ENCODE measurements around the gene STPG3. TPM values are rescaled to one million over a fixed set of nuclear protein-coding genes. Genes with fewer than 3 reads are reported as not detected.

The STPG3 gene
- total and polyA plus RNA-seq, 2 of the 13 experiments (the other 11 are each of a cell fraction or from before 2014, with no cell fraction given), result not detected

- TF ChIP-seq, protein P1, sequence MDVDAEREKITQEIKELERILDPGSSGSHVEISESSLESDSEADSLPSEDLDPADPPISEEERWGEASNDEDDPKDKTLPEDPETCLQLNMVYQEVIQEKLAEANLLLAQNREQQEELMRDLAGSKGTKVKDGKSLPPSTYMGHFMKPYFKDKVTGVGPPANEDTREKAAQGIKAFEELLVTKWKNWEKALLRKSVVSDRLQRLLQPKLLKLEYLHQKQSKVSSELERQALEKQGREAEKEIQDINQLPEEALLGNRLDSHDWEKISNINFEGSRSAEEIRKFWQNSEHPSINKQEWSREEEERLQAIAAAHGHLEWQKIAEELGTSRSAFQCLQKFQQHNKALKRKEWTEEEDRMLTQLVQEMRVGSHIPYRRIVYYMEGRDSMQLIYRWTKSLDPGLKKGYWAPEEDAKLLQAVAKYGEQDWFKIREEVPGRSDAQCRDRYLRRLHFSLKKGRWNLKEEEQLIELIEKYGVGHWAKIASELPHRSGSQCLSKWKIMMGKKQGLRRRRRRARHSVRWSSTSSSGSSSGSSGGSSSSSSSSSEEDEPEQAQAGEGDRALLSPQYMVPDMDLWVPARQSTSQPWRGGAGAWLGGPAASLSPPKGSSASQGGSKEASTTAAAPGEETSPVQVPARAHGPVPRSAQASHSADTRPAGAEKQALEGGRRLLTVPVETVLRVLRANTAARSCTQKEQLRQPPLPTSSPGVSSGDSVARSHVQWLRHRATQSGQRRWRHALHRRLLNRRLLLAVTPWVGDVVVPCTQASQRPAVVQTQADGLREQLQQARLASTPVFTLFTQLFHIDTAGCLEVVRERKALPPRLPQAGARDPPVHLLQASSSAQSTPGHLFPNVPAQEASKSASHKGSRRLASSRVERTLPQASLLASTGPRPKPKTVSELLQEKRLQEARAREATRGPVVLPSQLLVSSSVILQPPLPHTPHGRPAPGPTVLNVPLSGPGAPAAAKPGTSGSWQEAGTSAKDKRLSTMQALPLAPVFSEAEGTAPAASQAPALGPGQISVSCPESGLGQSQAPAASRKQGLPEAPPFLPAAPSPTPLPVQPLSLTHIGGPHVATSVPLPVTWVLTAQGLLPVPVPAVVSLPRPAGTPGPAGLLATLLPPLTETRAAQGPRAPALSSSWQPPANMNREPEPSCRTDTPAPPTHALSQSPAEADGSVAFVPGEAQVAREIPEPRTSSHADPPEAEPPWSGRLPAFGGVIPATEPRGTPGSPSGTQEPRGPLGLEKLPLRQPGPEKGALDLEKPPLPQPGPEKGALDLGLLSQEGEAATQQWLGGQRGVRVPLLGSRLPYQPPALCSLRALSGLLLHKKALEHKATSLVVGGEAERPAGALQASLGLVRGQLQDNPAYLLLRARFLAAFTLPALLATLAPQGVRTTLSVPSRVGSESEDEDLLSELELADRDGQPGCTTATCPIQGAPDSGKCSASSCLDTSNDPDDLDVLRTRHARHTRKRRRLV (CRISPR knock-in tag; IDR thresholded peaks at IDR 0.05), result no peak
- TF ChIP-seq MYC (CRISPR knock-in tag; IDR thresholded peaks at IDR 0.05; ENCODE audit: borderline replicate concordance) (no peak), YY1 (IDR thresholded peaks at IDR 0.05; ENCODE audit: insufficient read depth, insufficient replicate concordance, low read depth, low read length) (no peak), ARNT (IDR thresholded peaks at IDR 0.05) (no peak), ZNF746 (CRISPR knock-in tag; IDR thresholded peaks at IDR 0.05) (no peak), SAFB2 (CRISPR knock-in tag; IDR thresholded peaks at IDR 0.05; ENCODE audit: borderline replicate concordance, low read depth) (no peak; the same call in 1 of the 2 replicates), ZNF567 (CRISPR knock-in tag; IDR thresholded peaks at IDR 0.05; ENCODE audit: borderline replicate concordance) (no peak), AHR (CRISPR knock-in tag; IDR thresholded peaks at IDR 0.05) (no peak), TRIM24 (CRISPR knock-in tag; IDR thresholded peaks at IDR 0.05) (no peak), SAP130 (CRISPR knock-in tag; IDR thresholded peaks at IDR 0.05; ENCODE audit: low read depth) (peak; percentile 72), ISX (CRISPR knock-in tag; conservative IDR thresholded peaks at IDR 0.05) (no peak), FOXA1 (IDR thresholded peaks at IDR 0.05) (no peak), FOXA1 (CRISPR knock-in tag; IDR thresholded peaks at IDR 0.05) (no peak), MEF2D (CRISPR knock-in tag; IDR thresholded peaks at IDR 0.05) (0 out of 2 replicates have a peak, but pooled peaks have one; percentile 20), SOX13 (IDR thresholded peaks at IDR 0.05) (no peak), SOX13 (CRISPR knock-in tag; conservative IDR thresholded peaks at IDR 0.05 in 1 of 2, IDR thresholded peaks at IDR 0.05 in 1 of 2) (no peak), SOX6 (IDR thresholded peaks at IDR 0.05) (no peak), SOX6 (CRISPR knock-in tag; IDR thresholded peaks at IDR 0.05) (peak; percentile 41), ZC3H13 (CRISPR knock-in tag; IDR thresholded peaks at IDR 0.05) (peak; percentile 54; the same call in 1 of the 2 replicates), ZNF660 (CRISPR knock-in tag; IDR thresholded peaks at IDR 0.05; ENCODE audit: borderline replicate concordance, low read depth) (no peak), GTF3A (CRISPR knock-in tag; conservative IDR thresholded peaks at IDR 0.05) (no peak)
- TF ChIP-seq, protein P2, sequence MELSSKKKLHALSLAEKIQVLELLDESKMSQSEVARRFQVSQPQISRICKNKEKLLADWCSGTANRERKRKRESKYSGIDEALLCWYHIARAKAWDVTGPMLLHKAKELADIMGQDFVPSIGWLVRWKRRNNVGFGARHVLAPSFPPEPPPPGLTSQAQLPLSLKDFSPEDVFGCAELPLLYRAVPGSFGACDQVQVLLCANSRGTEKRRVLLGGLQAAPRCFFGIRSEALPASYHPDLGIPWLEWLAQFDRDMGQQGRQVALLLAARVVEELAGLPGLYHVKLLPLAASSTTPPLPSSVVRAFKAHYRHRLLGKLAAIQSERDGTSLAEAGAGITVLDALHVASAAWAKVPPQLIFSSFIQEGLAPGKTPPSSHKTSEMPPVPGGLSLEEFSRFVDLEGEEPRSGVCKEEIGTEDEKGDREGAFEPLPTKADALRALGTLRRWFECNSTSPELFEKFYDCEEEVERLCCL (CRISPR knock-in tag; IDR thresholded peaks at IDR 0.05; ENCODE audit: borderline replicate concordance), result no peak
These were observed 2.9 kb downstream of the STPG3 start (continued) for GRCh38 chr9:137253717-137254623.

All from HepG2 (cell line).